ENCODE results near the gene CAMSAP2. TPM values are rescaled to one million over a fixed set of nuclear protein-coding genes. Genes with fewer than 3 reads are reported as not detected.

CAMSAP2 gene
- total RNA-seq, 1 experiment from 2014 or later: 28.6 TPM

DNA sequence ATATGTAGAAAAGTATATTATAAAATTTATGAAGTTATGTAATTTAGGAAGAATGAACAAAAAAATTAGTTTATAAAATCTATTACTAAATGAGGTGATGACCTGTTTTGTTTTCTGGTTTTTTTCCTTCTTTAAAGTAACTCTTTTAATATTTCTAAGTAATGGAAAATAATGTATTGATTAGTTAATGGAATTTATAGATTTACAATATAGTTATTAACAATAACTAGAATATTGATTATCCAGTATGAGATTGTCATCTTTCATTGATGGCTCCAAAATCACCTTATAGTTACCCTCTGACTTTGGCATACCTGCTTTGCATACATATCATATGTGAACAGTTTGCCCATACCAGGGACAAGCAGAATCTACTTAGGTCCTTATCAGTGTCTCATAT lies 23.4 kb downstream of the CAMSAP2 start:
- H3K4me3 ChIP-seq (ENCODE audit: low read length): no peak overlapping the region
- no TSS peak for BruUV-seq (replicated peaks)
- no peaks in the 10 kb centered on the region for H3K4me1 ChIP-seq (ENCODE audit: insufficient read depth, low read length)
- no peaks in the 10 kb centered on the region for H3K9me2 ChIP-seq (replicated peaks; ENCODE audit: low read length)
- no peaks in the 10 kb centered on the region for H3F3A ChIP-seq (ENCODE audit: low read length, unreplicated experiment)
- no peaks in the 10 kb centered on the region; the same call in 1 of the 2 replicates for H4K20me1 ChIP-seq (ENCODE audit: low read length)
- H3K4me2 ChIP-seq (ENCODE audit: low read length): no peak overlapping the region
- no peak overlapping the region for H3K27ac ChIP-seq (ENCODE audit: low read length)
- ChIA-PET POLR2A (ENCODE audit: unreplicated experiment) (no interaction called here), CTCF (no interaction called here)
- TF ChIP-seq, protein P1, sequence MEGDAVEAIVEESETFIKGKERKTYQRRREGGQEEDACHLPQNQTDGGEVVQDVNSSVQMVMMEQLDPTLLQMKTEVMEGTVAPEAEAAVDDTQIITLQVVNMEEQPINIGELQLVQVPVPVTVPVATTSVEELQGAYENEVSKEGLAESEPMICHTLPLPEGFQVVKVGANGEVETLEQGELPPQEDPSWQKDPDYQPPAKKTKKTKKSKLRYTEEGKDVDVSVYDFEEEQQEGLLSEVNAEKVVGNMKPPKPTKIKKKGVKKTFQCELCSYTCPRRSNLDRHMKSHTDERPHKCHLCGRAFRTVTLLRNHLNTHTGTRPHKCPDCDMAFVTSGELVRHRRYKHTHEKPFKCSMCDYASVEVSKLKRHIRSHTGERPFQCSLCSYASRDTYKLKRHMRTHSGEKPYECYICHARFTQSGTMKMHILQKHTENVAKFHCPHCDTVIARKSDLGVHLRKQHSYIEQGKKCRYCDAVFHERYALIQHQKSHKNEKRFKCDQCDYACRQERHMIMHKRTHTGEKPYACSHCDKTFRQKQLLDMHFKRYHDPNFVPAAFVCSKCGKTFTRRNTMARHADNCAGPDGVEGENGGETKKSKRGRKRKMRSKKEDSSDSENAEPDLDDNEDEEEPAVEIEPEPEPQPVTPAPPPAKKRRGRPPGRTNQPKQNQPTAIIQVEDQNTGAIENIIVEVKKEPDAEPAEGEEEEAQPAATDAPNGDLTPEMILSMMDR (conservative IDR thresholded peaks at IDR 0.05; ENCODE audit: low read depth, low read length): no peak
- TF ChIP-seq EZH2 (IDR thresholded peaks at IDR 0.05; ENCODE audit: low read length, unreplicated experiment): no peak
- no peak for TF ChIP-seq EZH2phosphoT487 (IDR thresholded peaks at IDR 0.05; ENCODE audit: borderline replicate concordance, low read length)
- ATAC-seq (no peak), DNase-seq (no peak)
- H3K36me3 ChIP-seq (ENCODE audit: low read depth, low read length): peaks cover 17% of the 10 kb centered on the region
- H3K27me3 ChIP-seq (ENCODE audit: low read length): no peaks in the 10 kb centered on the region
- H3K79me2 ChIP-seq (ENCODE audit: low read length): peaks cover 43% of the 10 kb centered on the region
- no peaks in the 10 kb centered on the region for H3K9me3 ChIP-seq (ENCODE audit: low read length)
- H3K9ac ChIP-seq (ENCODE audit: low read length): no peak overlapping the region
- intact Hi-C loops (cut with micrococcal nuclease): no loop called here
- H2AFZ ChIP-seq (ENCODE audit: low read length): no peak overlapping the region

DNA sequence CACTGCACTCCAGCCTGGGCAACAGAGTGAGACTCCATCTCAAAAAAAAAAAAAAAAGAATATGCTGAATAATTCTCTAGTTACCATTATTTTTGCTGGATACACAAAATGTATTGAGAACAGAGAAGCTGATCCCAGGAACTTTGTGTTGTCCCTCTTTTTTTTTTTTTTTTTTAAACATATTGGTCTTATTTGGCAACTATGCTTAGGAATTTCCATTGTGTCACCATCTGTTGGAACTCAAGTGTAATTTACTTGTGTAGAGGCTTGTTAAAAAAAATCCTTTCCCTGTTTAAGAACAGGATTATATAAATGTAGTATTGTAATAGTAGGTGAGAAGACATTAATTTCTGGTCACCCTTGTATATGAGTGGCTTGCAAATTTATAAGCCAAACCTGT lies 28.6 kb downstream of the CAMSAP2 start:
- peaks cover 30% of the 10 kb centered on the region for H3K36me3 ChIP-seq (ENCODE audit: low read depth, low read length)
- DNase-seq: no peak

More for the DNA sequence above, 28.6 kb downstream of the CAMSAP2 start:
- Histone ChIP-seq H3K27me3 (ENCODE audit: low read length) (no peaks in the 10 kb centered on the region), H3K9ac (ENCODE audit: low read length) (no peak overlapping the region), H3K9me2 (replicated peaks; ENCODE audit: low read length) (no peaks in the 10 kb centered on the region), H3K4me2 (ENCODE audit: low read length) (no peak overlapping the region), H3F3A (ENCODE audit: low read length, unreplicated experiment) (peaks cover 5% of the 10 kb centered on the region), H3K27ac (ENCODE audit: low read length) (no peak overlapping the region), H3K9me3 (ENCODE audit: low read length) (no peaks in the 10 kb centered on the region), H3K79me2 (ENCODE audit: low read length) (0 out of 2 replicates have a peak, but pooled peaks cover 10% of the 10 kb centered on the region), H2AFZ (ENCODE audit: low read length) (no peak overlapping the region), H4K20me1 (ENCODE audit: low read length) (peaks cover 4% of the 10 kb centered on the region; the same call in 1 of the 2 replicates), H3K4me1 (ENCODE audit: insufficient read depth, low read length) (peaks cover 9% of the 10 kb centered on the region), H3K4me3 (ENCODE audit: low read length) (no peak overlapping the region)
- POLR2A ChIA-PET (ENCODE audit: unreplicated experiment): no interaction called here
- ATAC-seq: no peak
- CTCF ChIA-PET: no interaction called here
- intact Hi-C loops (cut with micrococcal nuclease): no loop called here
- no TSS peak for BruUV-seq (replicated peaks)
- TF ChIP-seq, protein P1 (conservative IDR thresholded peaks at IDR 0.05; ENCODE audit: low read depth, low read length): no peak
- TF ChIP-seq EZH2 (IDR thresholded peaks at IDR 0.05; ENCODE audit: low read length, unreplicated experiment) (no peak), EZH2phosphoT487 (IDR thresholded peaks at IDR 0.05; ENCODE audit: borderline replicate concordance, low read length) (no peak)
